Stimulated activated naive CD8-positive, alpha-beta T cell treated with anti-CD3 and anti-CD28 coated beads, Interleukin-15, Interleukin-2, amounts not matched to agents 100 ng/mL and 50 ng/mL, for 24 hours (primary cell): ENCODE data around the gene BCL6B.

Experiments used
- H3K27ac Mint-ChIP-seq: one replicate; pipeline ENCODE4 v1.8.0; 2021; ENCODE audit warnings: mild to moderate bottlenecking, mixed read lengths
- H3K27me3 Mint-ChIP-seq: one replicate; pipeline ENCODE4 v1.8.0; 2021; ENCODE audit warnings: mixed read lengths
- H3K36me3 Mint-ChIP-seq: one replicate; pipeline ENCODE4 v1.8.0; 2021; ENCODE audit warnings: low read depth, mixed read lengths
- H3K4me1 Mint-ChIP-seq: one replicate; pipeline ENCODE4 v1.8.0; 2021; ENCODE audit warnings: low read depth, mixed read lengths
- H3K4me3 Mint-ChIP-seq: one replicate; pipeline ENCODE4 v1.8.0; 2021; ENCODE audit warnings: mild to moderate bottlenecking, mixed read lengths
- H3K9me3 Mint-ChIP-seq: one replicate; pipeline ENCODE4 v1.8.0; 2021; ENCODE audit warnings: mixed read lengths

The BCL6B gene

DNA sequence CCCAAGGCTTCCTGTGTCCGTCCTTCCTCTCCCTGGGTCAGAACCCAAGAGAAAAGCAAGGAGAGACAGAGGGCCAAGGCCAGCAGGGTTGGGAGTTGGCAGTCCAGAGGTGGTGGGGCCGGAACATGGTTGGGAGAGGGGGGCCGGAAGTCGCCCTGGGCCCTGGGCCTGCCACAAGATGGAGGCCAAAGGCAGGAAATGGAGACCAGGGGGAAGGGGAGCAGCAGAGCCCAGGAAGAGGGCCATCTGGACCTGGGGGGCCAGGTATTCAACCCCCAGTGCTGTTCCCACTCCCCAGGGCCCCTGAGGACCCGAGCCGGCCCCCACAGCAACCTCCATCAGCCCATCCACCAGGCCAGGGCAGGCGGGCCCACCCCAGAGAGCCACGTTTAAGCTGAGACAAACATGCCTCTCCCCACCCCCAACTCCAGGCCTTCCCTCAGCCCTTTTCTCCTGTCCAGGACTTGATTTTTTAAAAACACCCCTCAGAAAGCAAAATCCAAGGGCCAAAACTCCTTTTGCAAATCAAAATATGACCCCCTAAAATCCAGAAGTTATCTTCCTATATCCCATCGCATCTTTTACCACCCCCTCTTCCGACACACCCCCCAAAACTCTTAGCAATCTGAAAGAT is 4.4 kb upstream of the BCL6B start:
- Mint-ChIP-seq H3K27me3 (peaks cover 3% of the 10 kb centered on the region), H3K9me3 (no peaks in the 10 kb centered on the region), H3K27ac (no peak overlapping the region), H3K36me3 (peaks cover 22% of the 10 kb centered on the region), H3K4me3 (no peak overlapping the region), H3K4me1 (peaks cover 67% of the 10 kb centered on the region)

DNA sequence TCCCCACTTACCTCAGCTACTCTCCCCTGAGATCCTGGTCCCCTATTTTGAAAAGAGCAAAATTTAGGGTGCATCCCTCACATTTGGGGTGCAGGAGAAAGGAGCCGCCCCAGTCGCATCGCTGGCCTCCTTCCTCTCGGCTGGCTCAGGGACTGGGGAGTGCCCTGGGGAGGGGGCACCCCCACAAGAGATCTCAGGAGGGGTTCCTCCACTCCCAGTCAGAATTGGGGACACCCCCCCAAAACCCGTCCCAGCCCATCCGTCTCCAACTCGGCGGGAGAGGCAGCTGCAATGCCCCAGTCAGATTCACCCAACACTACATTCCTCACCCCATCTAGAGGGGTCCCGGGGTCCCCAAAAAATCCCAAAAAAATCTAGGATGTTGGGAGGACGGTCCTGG is 3.5 kb upstream of the BCL6B start:
- Mint-ChIP-seq H3K4me1 (peaks cover 67% of the 10 kb centered on the region), H3K27me3 (peaks cover 3% of the 10 kb centered on the region), H3K9me3 (no peaks in the 10 kb centered on the region), H3K4me3 (no peak overlapping the region), H3K36me3 (peaks cover 12% of the 10 kb centered on the region), H3K27ac (no peak overlapping the region)

DNA sequence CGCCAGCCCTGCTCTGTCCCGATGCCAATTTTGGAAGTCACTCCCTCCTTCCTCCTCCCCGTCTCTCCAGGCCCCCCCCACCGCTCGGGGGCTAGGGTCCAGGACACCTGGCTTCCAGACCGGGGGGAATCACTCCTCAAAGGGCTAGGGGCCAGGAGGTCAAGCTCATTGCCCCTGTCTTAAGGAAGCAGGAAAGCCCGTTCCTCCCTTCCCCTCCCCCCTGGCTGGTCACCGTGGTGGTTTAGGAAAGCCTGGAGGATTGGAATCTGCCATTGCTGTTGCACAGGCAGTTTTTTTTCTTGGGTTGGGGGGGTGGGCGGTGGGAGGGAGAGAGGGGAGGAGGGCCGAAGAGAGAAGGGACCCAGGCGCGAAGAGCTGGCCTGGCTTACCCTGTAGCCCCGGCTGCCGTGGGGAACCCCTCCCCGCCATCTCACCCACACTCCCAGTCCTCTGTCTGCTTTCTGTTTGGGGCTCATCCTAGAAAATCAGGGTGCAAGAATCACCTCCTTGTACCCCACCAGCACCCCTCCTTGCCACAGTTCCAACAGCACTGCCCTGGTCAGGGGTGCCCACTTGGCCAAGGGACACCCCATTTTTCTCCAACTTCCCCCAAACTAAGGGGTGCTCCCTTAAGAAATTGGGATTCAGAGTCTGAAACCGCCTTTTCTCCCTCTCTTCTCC is 2.9 kb upstream of the BCL6B start:
- peaks cover 12% of the 10 kb centered on the region for H3K36me3 Mint-ChIP-seq
- H3K27ac Mint-ChIP-seq, result no peak overlapping the region
- peaks cover 67% of the 10 kb centered on the region for H3K4me1 Mint-ChIP-seq
- no peaks in the 10 kb centered on the region for H3K9me3 Mint-ChIP-seq
- H3K27me3 Mint-ChIP-seq, result peaks cover 3% of the 10 kb centered on the region
- no peak overlapping the region for H3K4me3 Mint-ChIP-seq

DNA sequence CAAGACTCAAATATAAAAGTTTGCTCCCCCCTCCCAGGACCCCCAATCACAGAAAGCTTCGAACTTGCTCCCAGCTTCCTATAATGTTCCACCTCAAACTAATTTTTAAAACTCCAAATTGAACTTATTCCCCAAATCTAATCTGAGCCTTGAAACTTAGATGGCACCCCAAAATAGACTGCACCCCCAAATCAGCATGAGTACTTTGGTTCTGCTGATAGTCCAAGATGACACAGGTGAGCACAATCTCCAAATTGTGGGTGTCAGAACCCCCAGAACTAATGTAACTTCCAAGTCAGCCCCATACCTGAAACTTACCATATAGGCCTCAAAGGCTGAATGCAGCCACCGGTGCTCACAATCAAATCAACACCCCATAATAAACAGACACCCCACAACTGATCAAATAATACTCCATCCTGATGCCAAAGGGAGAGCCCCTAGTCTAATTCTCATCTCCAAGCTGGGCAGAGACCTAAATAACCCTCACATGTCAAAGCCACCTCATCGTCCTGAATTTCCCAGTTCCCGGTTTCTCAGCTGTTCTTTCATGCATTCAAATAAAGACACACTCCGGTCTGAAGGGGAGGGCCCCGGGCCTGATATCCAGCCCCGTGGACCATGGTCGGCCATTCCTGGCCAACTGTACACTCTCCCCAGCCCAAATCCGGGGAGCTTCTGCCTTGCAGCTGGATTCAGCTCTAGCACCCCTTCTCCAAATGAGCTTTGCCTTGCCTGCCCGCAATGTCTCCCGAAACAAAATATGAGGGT is 1.8 kb upstream of the BCL6B start:
- Mint-ChIP-seq H3K36me3 (peaks cover 12% of the 10 kb centered on the region), H3K27me3 (peaks cover 3% of the 10 kb centered on the region), H3K27ac (no peak overlapping the region), H3K4me3 (no peak overlapping the region), H3K4me1 (peaks cover 56% of the 10 kb centered on the region), H3K9me3 (no peaks in the 10 kb centered on the region)

DNA sequence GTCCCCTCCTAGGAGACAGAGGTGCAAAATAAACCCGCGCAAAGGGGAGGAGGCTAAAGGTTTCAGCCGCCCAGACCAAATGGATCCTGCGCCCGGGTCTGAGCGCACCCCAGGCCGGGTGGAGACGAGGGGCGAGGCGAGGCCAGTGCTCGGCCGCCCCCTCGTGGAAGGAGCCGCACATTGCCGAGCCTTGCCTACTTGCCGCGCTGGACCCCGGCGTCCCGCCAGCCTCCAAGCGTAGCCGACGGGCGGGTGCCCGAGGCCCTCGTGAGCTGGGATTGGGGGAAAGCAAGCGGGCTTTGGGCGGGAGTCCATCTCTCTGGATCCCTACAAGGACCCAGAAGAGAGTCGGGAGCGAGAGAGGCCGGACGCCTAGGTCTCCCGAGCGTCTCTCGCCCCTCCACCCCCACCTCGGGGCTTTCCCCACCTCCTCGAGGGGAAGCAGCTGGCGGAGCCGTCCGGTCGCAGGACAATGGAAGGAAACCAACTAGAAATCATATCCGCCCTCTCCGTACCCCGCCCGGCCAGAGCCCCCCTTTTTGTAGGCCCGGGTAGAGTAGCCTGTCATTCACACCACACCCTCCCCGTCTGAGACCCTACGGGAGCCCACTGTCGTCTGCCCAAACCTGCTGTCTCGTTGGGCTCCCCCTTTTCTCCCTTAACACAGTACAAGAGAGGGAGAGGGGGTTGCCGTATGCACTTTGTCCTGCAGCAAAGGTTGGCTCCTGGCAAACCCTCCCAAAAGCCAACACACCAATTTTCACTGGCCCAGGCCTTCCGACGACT is 664 bp upstream of the BCL6B start:
- H3K4me1 Mint-ChIP-seq, result peaks cover 45% of the 10 kb centered on the region
- H3K4me3 Mint-ChIP-seq, result peak overlapping the region; percentile 59
- peak overlapping the region; percentile 49 for H3K27ac Mint-ChIP-seq
- peaks cover 3% of the 10 kb centered on the region for H3K27me3 Mint-ChIP-seq
- no peaks in the 10 kb centered on the region for H3K9me3 Mint-ChIP-seq
- peaks cover 8% of the 10 kb centered on the region for H3K36me3 Mint-ChIP-seq

DNA sequence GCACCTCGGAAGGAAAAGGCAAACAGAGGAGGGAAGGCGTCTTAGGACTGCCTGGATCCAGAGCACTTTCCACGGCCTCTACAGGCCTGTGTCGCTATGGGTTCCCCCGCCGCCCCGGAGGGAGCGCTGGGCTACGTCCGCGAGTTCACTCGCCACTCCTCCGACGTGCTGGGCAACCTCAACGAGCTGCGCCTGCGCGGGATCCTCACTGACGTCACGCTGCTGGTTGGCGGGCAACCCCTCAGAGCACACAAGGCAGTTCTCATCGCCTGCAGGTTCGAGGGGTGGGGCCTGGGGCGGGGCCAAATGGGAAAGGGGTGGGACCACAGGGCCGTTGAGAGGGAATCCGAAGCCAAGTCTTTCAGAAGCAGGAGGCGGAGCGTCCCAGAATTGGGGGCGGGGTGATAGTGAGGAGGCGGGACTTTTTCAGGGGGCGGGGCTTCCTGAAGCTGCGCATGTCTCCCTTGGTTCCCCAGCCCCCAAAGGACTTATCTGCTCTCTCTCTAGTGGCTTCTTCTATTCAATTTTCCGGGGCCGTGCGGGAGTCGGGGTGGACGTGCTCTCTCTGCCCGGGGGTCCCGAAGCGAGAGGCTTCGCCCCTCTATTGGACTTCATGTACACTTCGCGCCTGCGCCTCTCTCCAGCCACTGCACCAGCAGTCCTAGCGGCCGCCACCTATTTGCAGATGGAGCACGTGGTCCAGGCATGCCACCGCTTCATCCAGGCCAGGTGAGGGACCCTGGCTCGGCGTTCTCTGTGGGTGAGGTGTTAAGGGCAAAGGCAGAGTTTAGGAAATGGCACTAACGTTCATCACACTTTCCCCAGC is 939 bp downstream of the BCL6B start:
- Mint-ChIP-seq H3K27me3 (peaks cover 3% of the 10 kb centered on the region), H3K4me3 (peak overlapping the region; percentile 65), H3K4me1 (peaks cover 32% of the 10 kb centered on the region), H3K36me3 (no peaks in the 10 kb centered on the region), H3K27ac (peak overlapping the region; percentile 45), H3K9me3 (no peaks in the 10 kb centered on the region)

DNA sequence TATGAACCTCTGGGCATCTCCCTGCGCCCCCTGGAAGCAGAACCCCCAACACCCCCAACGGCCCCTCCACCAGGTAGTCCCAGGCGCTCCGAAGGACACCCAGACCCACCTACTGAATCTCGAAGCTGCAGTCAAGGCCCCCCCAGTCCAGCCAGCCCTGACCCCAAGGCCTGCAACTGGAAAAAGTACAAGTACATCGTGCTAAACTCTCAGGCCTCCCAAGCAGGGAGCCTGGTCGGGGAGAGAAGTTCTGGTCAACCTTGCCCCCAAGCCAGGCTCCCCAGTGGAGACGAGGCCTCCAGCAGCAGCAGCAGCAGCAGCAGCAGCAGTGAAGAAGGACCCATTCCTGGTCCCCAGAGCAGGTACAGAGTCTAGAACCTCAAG is 1.5 kb downstream of the BCL6B start:
- H3K9me3 Mint-ChIP-seq, result no peaks in the 10 kb centered on the region

DNA sequence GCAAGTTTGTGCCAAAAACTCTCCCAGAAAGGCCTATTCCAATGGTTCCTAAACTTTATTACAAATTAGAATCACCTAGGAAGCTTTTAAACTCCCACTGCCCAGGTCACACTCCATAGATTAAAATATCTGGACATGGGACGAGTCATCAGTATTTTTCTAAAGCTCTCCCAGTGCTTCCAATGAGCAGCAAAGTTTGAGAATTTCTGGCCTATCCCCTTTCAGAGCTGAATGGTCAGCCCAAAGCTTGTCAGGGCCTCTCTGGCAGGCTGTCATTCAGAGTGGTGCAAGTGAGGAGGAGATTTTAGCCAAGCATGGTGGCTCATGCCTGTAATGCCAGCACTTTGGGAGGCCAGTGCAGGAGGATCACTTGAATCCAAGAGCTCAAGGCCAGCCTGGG is 2.4 kb downstream of the BCL6B start:
- Mint-ChIP-seq H3K36me3 (no peaks in the 10 kb centered on the region), H3K27ac (peak overlapping the region; percentile 29), H3K4me3 (no peak overlapping the region), H3K27me3 (peaks cover 3% of the 10 kb centered on the region), H3K4me1 (peaks cover 45% of the 10 kb centered on the region), H3K9me3 (no peaks in the 10 kb centered on the region)

More for the DNA sequence above, 1.5 kb downstream of the BCL6B start:
- Mint-ChIP-seq H3K27me3 (peaks cover 3% of the 10 kb centered on the region), H3K27ac (no peak overlapping the region), H3K36me3 (no peaks in the 10 kb centered on the region), H3K4me3 (no peak overlapping the region), H3K4me1 (peaks cover 36% of the 10 kb centered on the region)

DNA sequence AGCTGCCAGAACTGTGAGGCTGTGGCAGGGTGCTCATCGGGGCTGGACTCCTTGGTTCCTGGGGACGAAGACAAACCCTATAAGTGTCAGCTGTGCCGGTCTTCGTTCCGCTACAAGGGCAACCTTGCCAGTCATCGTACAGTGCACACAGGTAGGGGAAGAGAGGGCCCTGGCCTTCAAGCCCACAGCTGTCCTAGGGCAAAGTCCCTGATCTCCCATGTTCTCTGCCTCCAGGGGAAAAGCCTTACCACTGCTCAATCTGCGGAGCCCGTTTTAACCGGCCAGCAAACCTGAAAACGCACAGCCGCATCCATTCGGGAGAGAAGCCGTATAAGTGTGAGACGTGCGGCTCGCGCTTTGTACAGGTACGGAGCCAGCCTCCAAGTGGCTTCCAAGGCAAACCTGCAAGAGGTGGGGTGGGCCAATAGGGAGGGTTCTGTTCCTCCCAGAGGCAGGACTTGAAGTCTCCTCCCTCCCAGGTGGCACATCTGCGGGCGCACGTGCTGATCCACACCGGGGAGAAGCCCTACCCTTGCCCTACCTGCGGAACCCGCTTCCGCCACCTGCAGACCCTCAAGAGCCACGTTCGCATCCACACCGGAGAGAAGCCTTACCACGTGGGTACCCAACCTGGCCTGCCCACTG is 3.7 kb downstream of the BCL6B start:
- Mint-ChIP-seq H3K9me3 (no peaks in the 10 kb centered on the region), H3K4me1 (peaks cover 49% of the 10 kb centered on the region), H3K27me3 (peaks cover 3% of the 10 kb centered on the region), H3K4me3 (no peak overlapping the region), H3K27ac (no peak overlapping the region), H3K36me3 (no peaks in the 10 kb centered on the region)

DNA sequence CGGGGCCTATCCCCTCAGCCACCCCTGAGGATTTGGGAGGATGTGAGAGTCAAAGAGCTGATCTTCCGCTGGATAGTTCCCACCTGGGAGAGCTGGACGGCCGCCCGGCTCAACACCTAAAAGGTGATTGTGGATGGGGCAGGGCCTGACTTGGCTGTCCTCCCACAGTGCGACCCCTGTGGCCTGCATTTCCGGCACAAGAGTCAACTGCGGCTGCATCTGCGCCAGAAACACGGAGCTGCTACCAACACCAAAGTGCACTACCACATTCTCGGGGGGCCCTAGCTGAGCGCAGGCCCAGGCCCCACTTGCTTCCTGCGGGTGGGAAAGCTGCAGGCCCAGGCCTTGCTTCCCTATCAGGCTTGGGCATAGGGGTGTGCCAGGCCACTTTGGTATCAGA is 4.5 kb downstream of the BCL6B start:
- Mint-ChIP-seq H3K4me3 (no peak overlapping the region), H3K27me3 (peaks cover 3% of the 10 kb centered on the region), H3K4me1 (peaks cover 49% of the 10 kb centered on the region), H3K9me3 (no peaks in the 10 kb centered on the region), H3K27ac (no peak overlapping the region), H3K36me3 (no peaks in the 10 kb centered on the region)

DNA sequence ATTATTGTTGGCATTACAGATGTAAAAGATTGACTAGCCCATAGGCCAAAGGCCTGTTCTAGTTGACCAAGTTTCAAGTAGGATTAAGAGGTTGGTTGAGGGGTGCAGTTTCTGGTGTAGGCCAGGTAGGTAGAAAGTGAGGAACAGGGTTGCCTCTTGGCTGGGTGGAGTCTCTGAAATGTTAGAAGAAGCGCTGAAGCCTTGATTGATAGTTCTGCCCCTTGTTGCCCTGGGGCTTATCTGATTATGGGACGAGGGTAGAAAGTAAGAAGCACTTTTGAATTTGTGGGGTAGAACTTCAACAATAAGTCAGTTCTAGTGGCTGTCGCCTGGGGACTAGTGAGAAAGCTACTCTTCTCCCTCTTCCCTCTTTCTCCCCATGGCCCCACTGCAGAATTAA is 6.2 kb downstream of the BCL6B start:
- H3K9me3 Mint-ChIP-seq, result no peaks in the 10 kb centered on the region
- H3K4me3 Mint-ChIP-seq, result no peak overlapping the region
- H3K4me1 Mint-ChIP-seq, result peaks cover 52% of the 10 kb centered on the region
- H3K27me3 Mint-ChIP-seq, result no peaks in the 10 kb centered on the region
- no peaks in the 10 kb centered on the region for H3K36me3 Mint-ChIP-seq
- no peak overlapping the region for H3K27ac Mint-ChIP-seq

DNA sequence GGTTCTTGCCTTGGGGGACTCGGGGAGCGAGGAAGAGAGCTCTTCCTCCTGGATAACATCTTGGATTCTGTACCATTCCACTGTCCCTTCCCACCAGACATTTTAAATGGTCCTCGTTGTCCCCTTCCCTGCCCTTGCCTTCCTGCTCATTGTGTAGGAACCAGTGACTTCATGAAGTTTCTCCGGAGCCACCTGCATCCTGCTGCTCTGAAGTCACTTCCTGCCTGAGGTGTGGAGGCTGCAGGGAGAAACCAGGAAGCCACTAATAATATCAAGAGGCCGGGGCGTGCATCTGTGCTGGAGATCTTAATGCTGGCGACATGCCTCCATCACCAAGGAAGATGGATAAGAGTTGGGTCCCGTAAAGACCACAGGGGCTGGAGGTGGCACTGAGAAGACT is 6.8 kb downstream of the BCL6B start:
- Mint-ChIP-seq H3K27me3 (no peaks in the 10 kb centered on the region), H3K27ac (peak overlapping the region; percentile 82), H3K36me3 (no peaks in the 10 kb centered on the region), H3K4me3 (peak overlapping the region; percentile 69), H3K4me1 (peaks cover 55% of the 10 kb centered on the region), H3K9me3 (no peaks in the 10 kb centered on the region)

DNA sequence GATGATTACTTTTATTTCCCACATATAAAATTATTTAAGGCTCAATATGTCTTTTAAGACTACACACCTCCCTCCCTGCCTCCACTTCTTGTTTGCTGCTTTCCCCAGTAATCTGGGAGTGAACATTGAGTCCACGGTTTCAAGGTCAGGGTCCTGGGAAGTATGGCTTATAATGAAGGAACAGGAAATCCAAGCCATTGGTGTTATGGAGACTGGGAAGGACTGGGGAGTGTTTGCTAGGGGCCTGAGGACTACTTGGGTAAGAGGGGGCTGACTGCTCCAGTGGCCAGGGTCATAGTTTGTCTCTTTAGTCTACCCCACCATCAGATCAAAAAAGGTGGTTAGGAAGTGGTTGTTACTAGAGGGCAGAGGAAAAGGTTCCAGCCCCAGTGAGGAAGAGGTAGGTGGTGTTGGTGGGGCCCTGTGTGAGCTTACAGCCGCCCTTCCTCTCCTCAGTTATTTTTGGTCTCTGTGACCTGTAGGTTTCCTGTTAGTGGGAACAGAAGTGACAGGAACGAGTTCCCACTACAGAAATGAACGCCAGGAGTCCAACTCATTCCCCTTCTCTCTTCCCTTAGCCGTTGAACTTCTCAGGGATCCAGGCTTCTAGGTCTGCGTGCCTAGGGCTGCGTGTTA is 12.2 kb downstream of the BCL6B start:
- H3K27ac Mint-ChIP-seq, result peak overlapping the region; percentile 95
- peak overlapping the region; percentile 90 for H3K4me3 Mint-ChIP-seq
- no peaks in the 10 kb centered on the region for H3K27me3 Mint-ChIP-seq
- no peaks in the 10 kb centered on the region for H3K36me3 Mint-ChIP-seq
- H3K4me1 Mint-ChIP-seq, result peaks cover 62% of the 10 kb centered on the region
- no peaks in the 10 kb centered on the region for H3K9me3 Mint-ChIP-seq
